ENCODE results near the gene BCL11B.

Gene BCL11B

GRCh38 chr14:99252940-99253868 is 18.8 kb downstream of the BCL11B start:
- peak; percentile 69 for DNase-seq

GRCh38 chr14:99252443-99252939 is 19.5 kb downstream of the BCL11B start:
- DNase-seq, result no peak

DNA sequence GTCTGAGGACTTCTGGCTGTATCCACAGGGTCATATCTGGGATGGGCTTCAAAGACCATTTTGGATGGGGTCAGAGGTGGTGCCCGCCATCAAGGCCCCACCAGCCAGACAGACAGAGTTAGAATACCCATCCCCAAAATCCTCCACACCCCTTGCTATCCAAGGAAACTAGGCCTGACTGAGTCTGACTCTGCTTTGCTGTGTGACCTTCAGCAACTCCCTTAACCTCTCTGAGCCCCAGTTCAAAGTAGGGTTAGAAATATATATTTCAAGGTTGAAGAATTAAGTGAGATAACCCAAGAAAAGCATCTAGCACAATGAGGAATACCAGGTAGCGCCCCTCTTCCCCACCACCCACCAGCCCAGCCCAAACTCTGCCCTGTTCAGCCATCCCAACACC is 20.3 kb downstream of the BCL11B start:
- DNase-seq, result no peak

- peak; percentile 17 for DNase-seq
Observed at GRCh38 chr14:99250636-99251208, 21.3 kb downstream of the BCL11B start.

DNA sequence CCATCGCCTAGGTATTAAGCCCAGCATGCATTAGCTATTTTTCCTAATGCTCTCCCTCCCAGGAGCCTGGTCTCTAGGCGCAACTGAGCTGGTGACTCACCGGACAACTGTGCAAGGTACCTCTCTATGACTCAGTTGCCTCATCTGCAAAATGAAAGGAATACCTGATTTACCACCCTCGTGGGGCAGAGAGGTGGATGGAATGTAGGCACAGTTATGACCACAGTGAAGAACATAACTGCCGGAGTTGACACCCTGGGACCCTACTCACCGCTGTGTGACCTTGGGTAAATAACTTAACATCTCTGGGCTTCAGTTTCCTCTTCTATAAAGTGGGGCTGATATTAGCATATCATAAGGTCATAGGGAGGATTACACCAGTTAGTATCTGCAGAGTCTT is 22.6 kb downstream of the BCL11B start:
- peak; percentile 59 for DNase-seq

DNA sequence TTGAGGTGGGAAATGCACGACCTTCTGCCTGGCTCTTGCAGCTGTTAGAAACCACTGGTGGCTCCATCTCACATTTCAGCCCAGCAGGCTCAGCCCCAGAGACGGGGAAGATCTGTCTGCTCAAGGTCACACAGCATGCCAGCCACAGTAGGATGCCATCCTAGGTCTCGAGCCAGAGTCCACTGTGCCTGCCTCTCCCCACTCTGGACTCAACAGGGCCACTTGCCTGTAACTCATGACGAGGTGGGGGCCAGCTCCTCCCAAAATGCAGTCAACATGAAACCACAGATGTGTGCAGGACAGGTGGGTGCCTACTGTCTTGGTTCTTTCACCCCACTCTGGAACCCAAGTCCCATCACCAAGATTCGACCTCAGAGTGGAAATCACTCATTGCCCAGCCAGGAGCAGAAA is 23.2 kb downstream of the BCL11B start:
- DNase-seq, result no peak

GRCh38 chr14:99247772-99248171 is 24.2 kb downstream of the BCL11B start:
- no peak for DNase-seq

DNA sequence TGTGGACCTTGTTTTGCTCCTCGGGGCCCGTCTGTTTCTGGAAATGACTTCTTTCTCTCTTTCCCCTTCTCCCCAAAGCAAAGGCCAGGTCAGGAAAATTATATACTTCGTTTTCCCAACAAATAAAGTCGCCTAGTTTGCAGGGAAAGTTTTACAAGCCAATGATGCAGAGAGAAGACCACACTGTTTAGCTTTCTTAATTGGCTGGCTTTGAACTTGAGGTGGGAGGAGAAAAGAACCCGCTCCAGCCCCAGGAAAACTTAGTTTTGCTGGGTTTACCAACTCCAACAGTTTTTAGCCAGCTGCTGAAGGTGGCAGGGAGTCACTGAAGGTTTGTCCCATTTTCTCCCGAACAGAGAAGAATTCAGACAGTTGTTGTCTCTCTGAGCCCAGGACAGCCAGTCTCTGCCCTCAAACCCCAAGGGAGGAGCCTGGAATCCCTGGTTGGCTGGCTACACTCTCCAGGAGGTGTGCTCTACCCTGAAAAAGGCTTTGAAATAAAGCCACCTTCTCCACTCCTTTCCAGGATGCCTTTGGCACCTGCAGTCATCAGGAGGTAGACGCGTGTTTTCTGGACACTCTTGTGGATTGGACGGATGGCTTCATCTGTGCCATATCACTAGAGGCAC is 24.8 kb downstream of the BCL11B start:
- DNase-seq, result peak; percentile 35

DNA sequence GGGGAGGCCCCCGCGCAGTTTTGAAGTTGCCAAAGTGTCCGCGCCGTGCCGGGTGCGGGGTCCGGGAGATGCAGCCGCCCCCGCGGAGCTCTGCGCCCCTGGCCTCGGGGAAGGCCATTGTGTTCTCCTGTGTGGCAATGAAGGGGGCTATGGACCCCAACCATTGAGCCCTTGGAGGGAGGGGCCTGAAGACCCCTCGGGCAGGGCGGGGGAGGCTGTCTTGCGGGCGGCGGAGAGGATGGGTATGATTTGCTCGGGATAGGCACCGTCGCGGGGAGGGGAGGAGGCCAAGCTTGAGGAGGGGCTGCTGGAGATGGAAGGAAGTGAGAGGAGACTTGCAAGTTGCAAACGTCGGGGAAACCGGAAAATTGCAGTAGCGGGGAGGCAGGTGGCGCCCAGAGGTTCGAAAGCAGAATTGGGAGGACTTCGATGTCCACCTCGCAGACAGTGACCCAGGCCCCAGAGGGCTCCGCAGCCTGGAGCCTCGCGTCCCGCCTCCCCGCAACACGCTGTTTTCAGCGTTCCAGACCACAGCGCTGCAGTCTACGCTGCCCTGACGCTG is 25.4 kb downstream of the BCL11B start:
- peak; percentile 65 for DNase-seq

- no peak for DNase-seq
Observed at GRCh38 chr14:99245564-99246511, 26.2 kb downstream of the BCL11B start.

DNA sequence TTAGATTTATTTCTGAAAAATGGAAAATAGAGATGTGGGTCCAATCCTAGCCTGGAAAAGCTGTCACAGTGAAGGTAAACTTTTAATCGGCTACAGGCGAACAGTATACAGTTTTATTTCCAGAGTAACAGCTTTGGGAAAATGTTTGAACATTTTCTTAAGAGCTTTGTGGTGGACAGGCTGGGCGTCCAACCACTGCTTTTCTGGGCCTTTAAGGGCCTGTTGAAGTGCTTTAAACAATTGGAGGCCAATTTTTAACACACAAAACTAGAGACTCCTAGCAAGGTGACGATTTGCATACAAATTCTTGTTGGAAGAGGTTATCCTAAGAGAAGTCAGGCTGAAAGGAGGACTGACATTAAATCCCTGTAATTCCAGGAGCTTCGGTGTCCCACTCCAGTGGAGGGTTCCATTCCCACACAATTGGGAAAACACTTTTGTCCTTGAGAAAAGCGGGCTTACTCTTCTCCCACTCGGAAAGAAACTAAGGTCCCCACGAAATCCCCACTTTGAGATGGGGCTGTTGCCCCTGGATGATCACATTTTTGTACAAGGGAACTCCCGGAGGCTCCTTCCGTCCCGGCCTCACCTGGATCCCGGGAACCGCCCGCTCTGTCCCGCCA is 26.9 kb downstream of the BCL11B start:
- DNase-seq, result no peak

- DNase-seq, result no peak
Observed at GRCh38 chr14:99244367-99244901, 27.6 kb downstream of the BCL11B start.

DNA sequence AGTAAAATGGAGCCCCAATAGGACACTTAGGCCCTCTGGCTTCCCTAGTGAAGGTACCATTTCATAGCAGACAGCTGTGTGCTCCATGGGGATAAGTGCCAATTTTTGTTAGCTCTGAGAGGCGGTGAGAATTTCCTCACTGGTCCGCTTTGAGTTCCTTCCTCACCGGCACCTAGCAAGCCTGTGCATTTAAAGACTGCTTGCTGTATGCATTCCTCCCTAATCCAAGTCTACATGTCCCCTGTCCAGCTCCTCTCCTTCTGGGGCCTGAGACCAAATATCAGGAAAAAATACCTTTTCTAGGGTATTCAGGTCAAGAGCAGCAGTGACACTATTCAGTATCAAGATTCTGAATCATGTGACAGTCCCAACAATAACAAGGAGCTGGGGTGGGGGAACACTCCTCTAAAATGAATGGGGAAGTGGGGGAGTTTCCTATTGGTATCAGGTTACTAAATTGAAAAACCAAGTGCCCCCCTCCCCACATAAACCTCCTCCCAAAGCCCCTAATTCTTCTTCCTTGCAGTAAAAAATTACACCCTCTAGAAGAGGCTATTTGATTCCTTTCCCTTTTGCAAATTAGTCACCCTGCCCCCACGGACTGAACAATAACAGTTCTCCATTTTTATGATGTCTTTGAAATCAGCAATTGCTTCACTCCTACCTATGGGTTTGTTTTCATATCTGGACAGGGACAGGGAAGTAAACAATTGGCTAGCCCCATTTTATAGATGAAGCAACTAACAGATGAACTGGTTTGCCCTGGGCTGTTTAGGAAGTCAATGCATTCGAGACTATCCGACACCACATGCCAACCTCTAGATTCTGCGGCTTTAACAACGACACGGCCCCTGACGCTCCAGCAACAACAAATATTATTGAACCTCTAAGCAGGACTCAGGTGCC is 28.9 kb downstream of the BCL11B start:
- DNase-seq, result no peak

DNA sequence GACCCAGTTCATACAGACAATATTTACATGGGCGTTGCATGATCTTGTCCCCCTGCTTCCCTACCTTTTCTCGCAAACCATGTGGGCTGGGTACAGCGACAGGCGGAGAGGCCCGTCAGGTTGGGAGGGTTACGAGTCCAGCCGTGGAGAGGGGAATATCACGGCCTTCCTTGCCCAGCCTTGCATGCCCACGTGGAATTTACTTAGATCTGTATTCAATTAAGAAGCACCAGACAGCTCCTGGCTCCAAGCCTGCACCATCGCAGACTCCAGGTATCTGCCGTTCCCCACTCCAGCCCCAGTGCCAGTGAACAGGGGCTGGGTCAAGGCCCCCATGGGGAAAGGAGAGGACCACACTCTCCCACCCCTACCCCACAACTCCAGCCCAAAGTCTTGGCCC is 29.8 kb downstream of the BCL11B start:
- DNase-seq, result no peak

GRCh38 chr14:99241325-99242010 is 30.5 kb downstream of the BCL11B start:
- DNase-seq, result no peak

GRCh38 chr14:99240627-99241324 is 31.2 kb downstream of the BCL11B start:
- no peak for DNase-seq

DNA sequence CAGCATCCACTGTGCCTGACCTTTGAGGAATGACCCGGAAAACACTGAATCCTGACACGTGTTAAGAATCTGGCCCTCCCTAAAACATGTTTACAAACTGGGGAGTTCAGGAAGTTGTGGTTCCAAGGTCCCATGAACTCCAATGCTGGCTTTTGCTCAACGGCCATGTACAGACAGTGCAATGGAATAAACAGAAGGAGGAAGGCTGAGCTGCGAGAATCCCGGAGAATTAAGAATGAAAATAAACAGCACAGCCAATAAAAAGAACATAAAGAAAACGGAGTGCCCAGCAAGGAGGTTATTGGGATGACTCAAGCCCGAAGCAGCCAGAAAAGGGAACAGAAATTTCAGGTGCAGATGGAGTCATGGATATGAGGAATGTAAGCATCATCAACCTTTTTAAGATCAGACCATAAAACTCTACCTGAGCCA is 32.3 kb downstream of the BCL11B start:
- no peak for DNase-seq

- DNase-seq, result no peak
Observed at GRCh38 chr14:99238216-99238615, 33.8 kb downstream of the BCL11B start.

GRCh38 chr14:99237288-99237687 is 34.7 kb downstream of the BCL11B start:
- no peak for DNase-seq

Measured in activated CD4-positive, alpha-beta T cell treated with anti-CD3 and anti-CD28 coated beads for 48 hours (primary cell).